GM23248 (cell line): Measurements from ENCODE around the gene TUBB2A. TPM values are rescaled to one million over a fixed set of nuclear protein-coding genes. Genes with fewer than 3 reads are reported as not detected.
"Not testable (repeated sequence)": the region's sequence is repeated elsewhere in the genome, so short reads cannot be mapped to it uniquely, and the experiment has no call there.

Source experiments
- DNase-seq: peaks from one replicate; pipeline ENCODE4 v3.0.0-alpha.2; 2015
- H2AFZ ChIP-seq: fragments of 200-600 bp; sonication (generic); 2 replicates; pipeline ENCODE4 v1.6.1; 2016; ENCODE audit warnings: antibody characterized with exemption
- H3F3A ChIP-seq: fragments of 200-600 bp; sonication (generic); 2 replicates; pipeline ENCODE4 v1.6.1; 2016; ENCODE audit warnings: mild to moderate bottlenecking, antibody characterized with exemption, mixed run types; ENCODE audit not compliant: insufficient read depth
- H3K27ac ChIP-seq: fragments of 200-600 bp; sonication (generic); 2 replicates; pipeline ENCODE4 v1.5.1; 2016; ENCODE audit warnings: mild to moderate bottlenecking
- H3K27me3 ChIP-seq: fragments of 200-600 bp; sonication (generic); replicated peaks from 2 replicates; pipeline ENCODE4 v1.6.1; 2016; ENCODE audit warnings: mild to moderate bottlenecking; ENCODE audit not compliant: insufficient read depth
- H3K36me3 ChIP-seq: fragments of 200-600 bp; sonication (generic); 2 replicates; pipeline ENCODE4 v1.6.1; 2016; ENCODE audit warnings: low read depth, mild to moderate bottlenecking
- H3K4me1 ChIP-seq: fragments of 200-600 bp; sonication (generic); 2 replicates; pipeline ENCODE4 v1.6.1; 2016; ENCODE audit warnings: mild to moderate bottlenecking; ENCODE audit not compliant: insufficient read depth
- H3K4me2 ChIP-seq: fragments of 200-600 bp; sonication (generic); one replicate; pipeline ENCODE4 v1.6.1; 2016; ENCODE audit warnings: mild to moderate bottlenecking; ENCODE audit not compliant: unreplicated experiment
- H3K4me3 ChIP-seq: fragments of 200-600 bp; sonication (generic); 2 replicates; pipeline ENCODE4 v1.5.1; 2016; ENCODE audit warnings: mild to moderate bottlenecking
- H3K79me2 ChIP-seq: fragments of 200-600 bp; sonication (generic); 2 replicates; pipeline ENCODE4 v1.6.1; 2016; ENCODE audit warnings: mild to moderate bottlenecking; ENCODE audit not compliant: insufficient read depth
- H3K9ac ChIP-seq: fragments of 200-600 bp; sonication (generic); 2 replicates; pipeline ENCODE4 v1.6.1; 2016; ENCODE audit warnings: mild to moderate bottlenecking
- H3K9me2 ChIP-seq: fragments of 200-600 bp; sonication (generic); 2 replicates; pipeline ENCODE4 v1.6.1; 2016; ENCODE audit warnings: mixed run types, mild to moderate bottlenecking, moderate library complexity; ENCODE audit not compliant: insufficient read depth
- H3K9me3 ChIP-seq: fragments of 200-600 bp; sonication (generic); one replicate; pipeline ENCODE4 v1.6.1; 2017; ENCODE audit warnings: low read depth
- H4K20me1 ChIP-seq: fragments of 200-600 bp; sonication (generic); 2 replicates; pipeline ENCODE4 v1.6.0; 2016; ENCODE audit not compliant: insufficient read depth
- EZH2 ChIP-seq: fragments of 200-600 bp; sonication (generic); IDR thresholded peaks from 2 replicates; pipeline ENCODE4 v1.6.1; 2018; ENCODE audit warnings: antibody characterized with exemption, mild to moderate bottlenecking; ENCODE audit not compliant: insufficient read depth, poor library complexity, severe bottlenecking
- EZH2phosphoT487 ChIP-seq: fragments of 200-600 bp; sonication (generic); IDR thresholded peaks from 2 replicates; pipeline ENCODE4 v1.6.1; 2018; ENCODE audit warnings: antibody characterized with exemption, moderate library complexity, mild to moderate bottlenecking, low read depth; ENCODE audit not compliant: insufficient read depth
- WGBS, 2 experiments: methylation state at CpG; one replicate each; pipeline ENCODE4 v1.1.6; 2015 to 2017; ENCODE audit warnings: low lambda C conversion rate in 2 of 2, low coverage in 1 of 2; ENCODE audit errors: missing lambda C conversion rate in 2 of 2; 5-methylcytosine and 5-hydroxymethylcytosine counted together
- in situ Hi-C: fragments of 300-500 bp; cut with MboI; formaldehyde crosslinking; loops from 2 replicates; pipeline ENCODE4 v1.15.0; 2020
- polyA plus RNA-seq: library from polyadenylated mRNA; unstranded; fragments of >200 nt; fragmentation: Nextera tagmentation; extraction: Ambion mirVana; gene quantifications from 2 replicates; pipeline ENCODE4 v1.2.1, GENCODE V29; 2016
- total RNA-seq: library from RNA; depleted of rRNA; stranded (reverse); fragments of >200 nt; shearing (Covaris generic); gene quantifications from 2 replicates; pipeline ENCODE4 v1.2.3, GENCODE V29; 2014

The TUBB2A gene
- total and polyA plus RNA-seq, 2 experiments from 2014 or later: 163 to 190 TPM

DNA sequence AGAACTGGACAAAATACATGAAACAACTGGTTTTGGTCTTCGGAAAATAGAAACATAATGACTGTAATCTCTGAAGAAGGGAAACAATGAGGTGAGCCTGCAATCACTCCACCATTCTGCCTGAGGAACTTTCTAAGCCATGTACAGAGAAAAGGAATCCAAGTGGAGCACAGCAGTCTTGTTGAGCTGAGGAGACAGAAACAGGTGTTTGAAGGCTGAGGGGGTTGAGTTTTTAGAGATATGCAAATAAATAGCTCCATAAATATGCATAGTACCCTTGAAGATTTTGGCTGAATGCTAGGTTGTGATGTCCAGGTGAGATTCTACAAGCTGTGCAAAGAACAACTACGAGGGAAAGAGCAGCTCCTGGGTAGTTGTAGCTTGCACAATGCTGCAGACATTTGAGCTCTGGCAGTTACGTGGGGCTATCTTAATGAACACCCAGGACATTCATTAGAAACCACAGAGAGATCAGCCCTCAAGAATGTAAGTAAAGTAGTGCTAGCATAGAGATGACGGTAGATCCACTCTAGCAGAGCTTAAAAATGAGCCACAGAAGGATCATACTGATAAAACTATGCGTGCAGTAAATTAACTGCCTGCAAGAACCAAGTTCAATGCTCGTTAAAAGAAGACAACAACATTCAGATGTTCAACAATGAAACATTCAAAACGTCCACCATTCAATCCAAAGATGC, 45.8 kb upstream of the TUBB2A start:
- H3K9ac ChIP-seq: no peak overlapping the region
- no peak overlapping the region for H3K4me3 ChIP-seq
- H3K4me1 ChIP-seq: peaks cover 22% of the 10 kb centered on the region
- H3F3A ChIP-seq: peaks cover 12% of the 10 kb centered on the region
- in situ Hi-C loops: no loop called here
- DNase-seq: peak; percentile 43
- no peaks in the 10 kb centered on the region for H3K36me3 ChIP-seq
- TF ChIP-seq EZH2phosphoT487 (no peak), EZH2 (no peak)
- H3K79me2 ChIP-seq: no peaks in the 10 kb centered on the region
- no peak overlapping the region for H2AFZ ChIP-seq
- WGBS, 2 experiments: 59% methylated on average over 7 of the region's 7 CpGs
- H3K9me3 ChIP-seq: no peaks in the 10 kb centered on the region
- H3K9me2 ChIP-seq: no peaks in the 10 kb centered on the region
- no peaks in the 10 kb centered on the region for H3K27me3 ChIP-seq
- H4K20me1 ChIP-seq: no peaks in the 10 kb centered on the region
- no peak overlapping the region for H3K27ac ChIP-seq
- H3K4me2 ChIP-seq: no peak overlapping the region

DNA sequence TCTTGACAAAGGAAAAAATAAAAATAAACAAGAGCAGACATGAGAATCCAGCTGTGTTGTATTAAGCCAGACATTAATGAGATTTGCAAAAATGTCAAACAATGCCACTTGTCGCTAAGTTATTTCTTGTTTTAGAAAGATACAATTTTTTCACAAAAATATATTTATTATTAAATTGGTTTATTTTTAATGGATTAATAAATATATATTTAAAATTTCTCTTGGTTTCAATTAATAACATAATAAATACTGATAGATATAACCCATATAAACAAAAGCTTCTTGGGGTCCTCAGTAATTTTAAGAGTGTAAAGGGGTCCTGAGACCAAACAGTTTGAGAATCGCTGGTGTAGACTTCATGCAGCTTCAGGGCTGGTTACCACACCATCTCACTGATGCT, 44.0 kb upstream of the TUBB2A start:
- no peak overlapping the region for H3K27ac ChIP-seq
- H3K9me3 ChIP-seq: no peaks in the 10 kb centered on the region
- peaks cover 4% of the 10 kb centered on the region; the same call in 1 of the 2 replicates for H3F3A ChIP-seq
- H3K4me3 ChIP-seq: no peak overlapping the region
- in situ Hi-C loops: no loop called here
- TF ChIP-seq EZH2phosphoT487 (no peak), EZH2 (no peak)
- H4K20me1 ChIP-seq: no peaks in the 10 kb centered on the region
- 46 to 52% methylated on average over 2 of the region's 2 CpGs for WGBS, 2 experiments
- peaks cover 8% of the 10 kb centered on the region for H3K4me1 ChIP-seq
- no peaks in the 10 kb centered on the region for H3K9me2 ChIP-seq
- H2AFZ ChIP-seq: no peak overlapping the region
- DNase-seq: no peak
- no peak overlapping the region for H3K4me2 ChIP-seq
- no peaks in the 10 kb centered on the region for H3K36me3 ChIP-seq
- H3K79me2 ChIP-seq: no peaks in the 10 kb centered on the region
- H3K27me3 ChIP-seq: no peaks in the 10 kb centered on the region
- no peak overlapping the region for H3K9ac ChIP-seq

DNA sequence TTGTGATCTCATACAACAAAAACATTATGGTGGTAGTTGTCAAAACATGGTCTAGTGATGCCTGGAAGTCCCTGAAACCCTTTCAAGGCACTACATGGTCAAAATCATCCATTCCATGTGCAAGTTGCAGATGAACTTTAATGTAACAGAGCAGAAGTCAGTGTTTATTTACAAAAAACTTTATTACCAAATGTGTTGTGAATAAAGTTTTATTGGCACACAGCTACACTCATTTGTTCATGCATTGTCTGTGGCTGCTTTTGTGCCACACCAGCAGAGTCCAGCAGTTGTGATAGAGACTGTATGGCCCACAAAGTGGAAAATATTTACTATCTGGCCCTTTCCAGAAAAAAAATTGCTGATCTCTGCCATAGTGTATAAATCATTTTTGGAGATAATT, 43.3 kb upstream of the TUBB2A start:
- H3K4me3 ChIP-seq: no peak overlapping the region
- no peaks in the 10 kb centered on the region for H3K9me3 ChIP-seq
- no peak overlapping the region; the same call in 1 of the 2 replicates for H2AFZ ChIP-seq
- H3K9me2 ChIP-seq: no peaks in the 10 kb centered on the region
- no peaks in the 10 kb centered on the region for H4K20me1 ChIP-seq
- no peaks in the 10 kb centered on the region for H3K27me3 ChIP-seq
- no peaks in the 10 kb centered on the region for H3K36me3 ChIP-seq
- in situ Hi-C loops: no loop called here
- TF ChIP-seq EZH2phosphoT487: no peak
- no peak for TF ChIP-seq EZH2
- H3F3A ChIP-seq: no peaks in the 10 kb centered on the region
- no peak overlapping the region for H3K9ac ChIP-seq
- no peak overlapping the region for H3K27ac ChIP-seq
- no peak overlapping the region for H3K4me2 ChIP-seq
- H3K79me2 ChIP-seq: no peaks in the 10 kb centered on the region
- H3K4me1 ChIP-seq: peaks cover 3% of the 10 kb centered on the region; the same call in 1 of the 2 replicates
- no peak for DNase-seq

DNA sequence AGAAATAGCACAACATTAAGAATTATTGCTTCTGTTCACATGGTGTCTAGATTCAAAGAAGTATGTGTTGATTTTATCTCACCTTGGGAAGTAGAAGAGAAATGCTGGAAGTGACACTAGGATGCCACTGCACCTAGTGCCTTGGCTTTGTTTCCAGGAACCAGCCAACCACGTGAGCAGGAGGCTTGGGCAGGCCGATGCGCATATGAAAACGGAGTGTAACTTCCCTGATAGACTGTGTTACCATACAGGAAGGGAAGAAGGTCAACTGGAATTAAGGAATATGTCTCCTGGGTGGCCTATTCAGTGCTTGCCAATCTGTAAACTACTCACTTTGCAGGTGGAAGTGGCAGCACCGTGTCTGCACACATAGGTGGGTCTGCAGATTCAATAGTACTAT, 42.0 kb upstream of the TUBB2A start:
- H3K9me2 ChIP-seq: no peaks in the 10 kb centered on the region
- no peak for DNase-seq
- no peaks in the 10 kb centered on the region for H3K27me3 ChIP-seq
- H3K9ac ChIP-seq: no peak overlapping the region
- H3K36me3 ChIP-seq: no peaks in the 10 kb centered on the region
- H3K79me2 ChIP-seq: no peaks in the 10 kb centered on the region
- no peak overlapping the region for H3K4me2 ChIP-seq
- WGBS, 2 experiments: 70 to 75% methylated on average over 5 of the region's 5 CpGs
- TF ChIP-seq EZH2phosphoT487: no peak
- no peak for TF ChIP-seq EZH2
- in situ Hi-C loops: no loop called here
- no peaks in the 10 kb centered on the region for H3K4me1 ChIP-seq
- no peaks in the 10 kb centered on the region for H4K20me1 ChIP-seq
- no peaks in the 10 kb centered on the region for H3F3A ChIP-seq
- H3K4me3 ChIP-seq: no peak overlapping the region
- no peak overlapping the region for H3K27ac ChIP-seq
- H3K9me3 ChIP-seq: no peaks in the 10 kb centered on the region
- no peak overlapping the region for H2AFZ ChIP-seq

DNA sequence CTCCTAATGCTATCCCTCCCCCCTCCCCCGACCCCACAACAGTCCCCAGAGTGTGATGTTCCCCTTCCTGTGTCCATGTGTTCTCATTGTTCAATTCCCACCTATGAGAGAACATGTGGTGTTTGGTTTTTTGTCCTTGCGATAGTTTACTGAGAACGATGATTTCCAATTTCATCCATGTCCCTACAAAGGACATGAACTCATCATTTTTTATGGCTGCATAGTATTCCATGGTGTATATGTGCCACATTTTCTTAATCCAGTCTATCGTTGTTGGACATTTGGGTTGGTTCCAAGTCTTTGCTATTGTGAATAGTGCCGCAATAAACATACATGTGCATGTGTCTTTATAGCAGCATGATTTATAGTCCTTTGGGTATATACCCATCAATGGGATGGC, 40.4 kb upstream of the TUBB2A start:
- H4K20me1 ChIP-seq, H3K79me2 ChIP-seq, H3F3A ChIP-seq, H3K4me1 ChIP-seq, H3K4me3 ChIP-seq, H3K9me3 ChIP-seq, DNase-seq, H2AFZ ChIP-seq, H3K9me2 ChIP-seq, H3K9ac ChIP-seq, H3K4me2 ChIP-seq, H3K36me3 ChIP-seq, in situ Hi-C loops, H3K27ac ChIP-seq, H3K27me3 ChIP-seq: not testable (repeated sequence)
- 60 to 74% methylated on average over 5 of the region's 5 CpGs for WGBS, 2 experiments
